ENCODE data around the gene KCNK1.
"Not testable (repeated sequence)": the region's sequence is repeated elsewhere in the genome, so short reads cannot be mapped to it uniquely, and the experiment has no call there.

The KCNK1 gene

DNA sequence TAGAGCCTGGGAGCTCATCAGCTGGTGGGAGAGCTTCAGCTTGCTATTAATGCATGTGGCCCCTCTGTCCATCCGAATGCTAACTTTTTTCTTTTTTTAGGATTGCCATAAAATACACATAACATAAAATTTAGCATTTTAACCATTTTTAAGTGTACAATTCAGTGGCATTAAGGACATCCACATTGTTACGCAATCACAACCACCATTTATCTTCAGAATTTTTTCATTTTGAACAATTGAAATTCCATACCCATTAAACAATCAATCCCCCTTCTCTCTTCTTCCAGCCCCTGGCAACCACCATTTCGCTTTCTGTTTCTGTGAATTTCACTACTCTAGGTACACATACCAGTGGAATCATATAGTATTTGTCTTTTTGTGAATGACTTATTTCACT is 4.9 kb upstream of the KCNK1 start:
- no peak for DNase-seq

DNA sequence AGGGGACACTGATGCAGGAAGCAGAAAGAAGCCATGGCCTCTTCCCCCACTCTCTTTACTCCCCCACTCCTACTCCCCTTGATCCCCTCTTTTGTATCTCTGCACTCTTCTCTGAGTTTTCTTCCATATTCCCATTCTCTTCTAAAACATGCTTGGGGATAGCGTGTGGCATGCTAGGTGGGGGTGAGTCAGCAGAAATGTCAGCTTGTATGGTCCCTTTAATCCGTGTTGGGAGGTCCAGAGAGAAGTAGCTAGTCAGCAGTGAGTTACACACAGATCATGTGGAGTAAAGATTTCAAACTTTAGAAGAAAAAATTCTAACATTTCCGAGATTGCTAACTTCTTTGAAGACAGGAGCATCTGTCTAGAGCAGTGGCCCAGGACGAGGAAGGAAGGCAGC is 4.0 kb upstream of the KCNK1 start:
- DNase-seq = no peak

DNA sequence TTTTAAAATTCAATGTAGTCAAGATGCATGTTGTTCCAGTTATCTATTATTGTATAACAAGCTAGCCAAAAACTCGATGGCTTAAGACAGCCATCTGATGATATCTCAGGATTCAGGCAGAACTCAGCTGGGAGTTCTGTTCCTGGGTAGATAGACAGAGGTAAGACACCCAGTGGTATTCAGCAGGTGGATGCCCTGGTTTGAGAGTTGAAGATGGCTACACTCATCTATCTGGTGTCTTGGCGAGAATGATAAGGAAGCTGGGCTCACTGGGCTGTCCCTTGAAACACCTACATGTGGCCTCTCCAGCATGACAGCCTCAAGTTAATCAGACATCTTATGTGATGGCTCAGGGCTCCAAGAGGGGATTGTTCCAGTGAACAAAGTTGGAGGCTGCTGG is 3.3 kb upstream of the KCNK1 start:
- no peak for DNase-seq

DNA sequence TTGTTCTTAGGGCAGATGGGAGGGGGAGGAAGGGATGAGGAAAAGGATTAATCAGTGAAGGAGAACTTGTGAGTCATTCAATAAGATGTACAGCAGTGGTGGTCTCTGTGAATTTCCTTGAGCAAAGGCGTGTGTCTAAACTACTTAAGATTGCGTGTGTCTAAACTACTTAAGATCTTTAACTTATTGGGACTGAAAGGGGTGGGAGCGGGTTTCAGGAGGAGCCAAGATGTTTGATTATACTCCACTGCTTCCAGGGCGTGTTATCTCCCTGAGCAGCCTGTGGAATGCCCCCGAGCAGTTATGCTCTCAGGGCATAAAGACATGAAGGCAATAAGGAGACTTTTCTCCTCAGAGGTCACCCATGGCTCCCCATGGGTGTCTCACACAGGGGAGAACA is 2.5 kb upstream of the KCNK1 start:
- DNase-seq = not testable (repeated sequence)

DNA sequence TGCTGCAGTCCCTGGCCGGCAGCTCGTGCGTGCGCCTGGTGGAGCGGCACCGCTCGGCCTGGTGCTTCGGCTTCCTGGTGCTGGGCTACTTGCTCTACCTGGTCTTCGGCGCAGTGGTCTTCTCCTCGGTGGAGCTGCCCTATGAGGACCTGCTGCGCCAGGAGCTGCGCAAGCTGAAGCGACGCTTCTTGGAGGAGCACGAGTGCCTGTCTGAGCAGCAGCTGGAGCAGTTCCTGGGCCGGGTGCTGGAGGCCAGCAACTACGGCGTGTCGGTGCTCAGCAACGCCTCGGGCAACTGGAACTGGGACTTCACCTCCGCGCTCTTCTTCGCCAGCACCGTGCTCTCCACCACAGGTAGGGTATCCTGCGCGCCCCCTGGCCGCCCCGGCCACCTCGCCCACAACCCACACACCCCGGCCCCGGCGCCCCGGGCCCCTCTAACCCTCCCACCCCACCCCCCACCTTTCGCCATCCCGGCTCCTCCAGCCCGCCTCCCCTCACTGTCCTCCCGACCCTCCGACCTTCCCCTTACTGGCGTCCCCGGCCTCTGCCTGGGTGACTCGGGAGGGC is 352 bp downstream of the KCNK1 start:
- DNase-seq = no peak

DNA sequence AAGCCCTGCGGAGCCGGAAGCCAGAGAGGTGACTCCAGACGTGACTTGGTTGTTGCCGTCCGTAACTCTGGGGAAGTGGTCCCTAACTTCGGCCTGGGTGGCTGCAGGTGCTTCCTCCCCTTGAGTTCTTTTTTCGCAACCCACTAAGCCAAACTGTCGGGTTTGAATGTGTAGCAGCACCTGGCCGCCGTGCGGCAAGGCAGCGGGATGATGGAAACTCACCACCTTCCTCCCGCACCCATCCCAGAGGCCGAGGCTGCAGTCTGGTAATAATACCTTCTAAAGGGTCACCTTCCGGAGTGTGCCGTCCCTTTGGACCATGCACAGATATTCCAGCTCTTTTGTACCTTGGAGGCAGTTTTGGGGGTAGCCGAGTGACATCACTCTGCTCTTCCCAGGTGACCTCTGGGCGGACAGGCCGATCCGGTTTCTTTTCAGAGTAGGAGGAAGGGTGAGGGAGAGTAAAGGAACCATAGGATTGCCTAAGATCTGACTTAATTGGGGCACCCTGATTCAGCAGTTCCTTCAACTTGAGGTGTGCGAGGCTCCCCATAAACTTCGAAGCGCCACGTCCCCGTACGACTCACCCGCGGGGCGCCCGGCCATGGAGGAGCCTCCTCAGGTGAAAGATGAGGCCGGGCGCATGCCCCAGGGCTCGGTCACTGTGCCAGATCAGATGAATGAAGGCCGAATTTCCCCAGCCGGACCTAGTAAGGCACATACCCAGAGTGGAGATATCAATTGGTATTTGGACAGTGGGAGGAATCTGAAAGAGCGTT is 1.0 kb downstream of the KCNK1 start:
- DNase-seq = no peak

DNA sequence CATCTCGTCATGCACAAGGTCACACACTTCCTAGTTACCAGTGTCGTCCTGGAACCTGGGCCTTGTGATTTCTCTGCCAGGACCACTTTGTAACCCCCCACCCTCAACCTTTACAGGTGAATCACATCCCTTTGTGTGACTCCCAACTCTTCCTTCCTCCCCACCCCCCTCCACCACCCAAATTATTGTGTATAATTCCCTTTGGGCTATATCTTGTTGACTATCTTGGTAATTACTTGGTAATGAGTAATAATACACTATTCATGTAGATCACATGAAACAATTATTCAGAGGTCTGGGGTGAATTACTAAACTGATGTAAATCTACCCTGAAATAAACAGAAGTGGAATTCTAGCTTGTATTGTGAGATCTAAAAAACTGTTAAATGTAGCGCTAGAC is 1.7 kb downstream of the KCNK1 start:
- no peak for DNase-seq

DNA sequence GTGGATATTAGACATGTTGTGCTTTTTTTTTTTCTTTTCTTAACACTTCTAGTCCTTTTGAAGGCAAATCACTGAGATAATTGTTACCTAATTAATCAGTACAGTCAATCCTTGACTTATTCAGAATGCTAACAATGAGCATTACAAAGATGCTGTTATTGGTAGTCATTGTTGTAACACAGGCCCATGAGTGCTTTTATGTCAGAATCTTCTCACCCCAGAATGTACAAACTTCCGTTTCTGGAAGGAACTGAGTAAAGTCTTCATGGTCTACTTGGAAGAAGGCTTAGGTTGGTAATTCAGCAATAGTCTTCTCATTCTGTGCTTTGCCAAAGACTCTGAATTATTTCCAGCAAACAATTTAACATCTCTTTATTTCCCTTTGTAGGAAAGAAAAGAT is 3.1 kb downstream of the KCNK1 start:
- no peak for DNase-seq

DNA sequence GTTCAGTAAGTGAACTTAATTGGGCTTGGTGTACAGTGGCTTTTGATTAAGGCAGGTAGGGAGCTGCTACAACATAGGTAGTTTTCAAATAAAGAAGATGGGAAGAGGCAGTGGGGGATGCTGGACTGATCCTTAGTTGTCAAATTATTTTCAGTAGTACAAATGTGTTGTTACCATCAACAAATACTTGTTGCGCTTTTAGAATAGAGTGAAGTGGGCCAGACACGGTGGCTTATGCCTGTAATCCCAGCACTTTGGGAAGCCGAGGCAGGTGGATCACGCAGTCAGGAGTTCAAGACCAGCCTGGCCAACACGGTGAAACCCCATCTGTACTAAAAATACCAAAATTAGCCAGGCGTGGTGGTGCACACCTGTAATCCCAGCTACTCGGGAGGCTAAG is 5.5 kb downstream of the KCNK1 start:
- not testable (repeated sequence) for DNase-seq

DNA sequence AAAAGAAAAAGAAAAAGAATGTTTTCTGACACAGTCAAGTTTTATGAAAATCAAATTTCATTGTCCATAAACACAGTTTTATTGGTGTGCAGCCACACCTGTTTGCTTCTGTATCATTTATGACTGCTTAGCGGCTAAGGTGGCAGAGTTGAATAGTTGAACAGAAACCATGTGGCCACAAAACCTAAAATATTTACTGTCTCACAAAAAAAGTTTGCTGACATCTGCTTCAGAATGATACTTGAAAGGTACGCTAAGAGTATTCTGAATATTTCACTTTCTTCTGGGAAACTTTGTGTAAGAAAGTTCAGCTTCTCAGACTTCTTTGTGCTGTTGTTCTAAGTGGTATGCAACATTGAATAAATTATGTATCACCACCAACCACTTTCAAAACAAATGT is 6.2 kb downstream of the KCNK1 start:
- no peak for DNase-seq

DNA sequence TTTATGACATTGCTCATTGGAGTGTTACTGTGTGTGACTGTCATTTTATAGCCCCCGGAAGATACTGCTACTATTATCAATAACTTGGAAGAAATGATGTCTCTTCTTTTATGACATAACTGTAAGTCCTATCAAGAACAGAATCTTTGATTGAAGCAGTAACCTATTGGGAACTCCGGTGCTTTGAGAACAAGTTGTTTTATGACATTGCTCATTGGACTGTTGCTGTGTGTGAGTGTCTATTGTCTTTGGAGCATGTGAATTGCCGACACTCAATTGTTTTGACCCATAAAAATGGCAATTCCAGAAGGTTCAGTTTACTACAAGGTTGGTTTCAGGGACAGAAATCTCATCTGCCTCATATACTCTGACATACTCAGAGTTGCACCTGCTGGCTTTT is 8.0 kb downstream of the KCNK1 start:
- DNase-seq = no peak

DNA sequence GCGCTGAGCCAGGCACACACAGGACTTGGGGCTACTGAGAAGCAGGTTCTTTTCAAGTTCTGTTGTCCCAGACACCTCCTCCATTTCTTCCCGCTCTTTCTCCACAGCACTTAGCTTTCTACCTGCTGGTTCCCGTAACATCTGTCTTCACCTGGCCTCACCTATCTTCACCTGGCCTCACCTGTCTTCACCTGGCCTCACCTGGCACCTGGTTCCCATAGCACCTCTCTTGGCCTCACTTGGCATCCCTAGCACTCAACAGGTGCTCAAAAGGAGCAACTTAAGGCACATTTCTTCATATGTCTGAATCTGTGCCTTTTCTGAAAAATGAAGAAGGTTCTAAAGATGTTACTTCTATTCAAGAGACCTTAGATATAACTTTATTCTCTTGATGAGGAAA is 10.4 kb downstream of the KCNK1 start:
- no peak for DNase-seq

DNA sequence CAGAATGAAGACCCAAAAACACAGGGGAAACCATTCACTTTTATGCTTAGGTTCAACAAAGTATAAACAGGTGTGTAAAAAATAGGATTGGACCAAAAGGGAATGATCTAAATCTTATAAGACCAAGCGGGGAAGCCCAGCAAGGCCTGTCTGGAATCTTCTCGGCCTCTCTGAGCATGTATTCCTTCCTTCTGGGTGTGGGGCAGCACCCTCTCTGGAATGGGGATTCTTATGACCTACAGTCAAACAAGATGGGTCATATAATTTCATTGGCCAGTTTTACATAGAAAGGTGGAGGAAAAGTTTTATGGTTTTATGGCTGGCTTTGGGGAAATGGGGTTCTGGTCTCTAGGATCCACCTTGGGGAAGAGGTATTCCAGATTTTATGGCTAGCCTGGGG is 11.2 kb downstream of the KCNK1 start:
- DNase-seq = no peak

DNA sequence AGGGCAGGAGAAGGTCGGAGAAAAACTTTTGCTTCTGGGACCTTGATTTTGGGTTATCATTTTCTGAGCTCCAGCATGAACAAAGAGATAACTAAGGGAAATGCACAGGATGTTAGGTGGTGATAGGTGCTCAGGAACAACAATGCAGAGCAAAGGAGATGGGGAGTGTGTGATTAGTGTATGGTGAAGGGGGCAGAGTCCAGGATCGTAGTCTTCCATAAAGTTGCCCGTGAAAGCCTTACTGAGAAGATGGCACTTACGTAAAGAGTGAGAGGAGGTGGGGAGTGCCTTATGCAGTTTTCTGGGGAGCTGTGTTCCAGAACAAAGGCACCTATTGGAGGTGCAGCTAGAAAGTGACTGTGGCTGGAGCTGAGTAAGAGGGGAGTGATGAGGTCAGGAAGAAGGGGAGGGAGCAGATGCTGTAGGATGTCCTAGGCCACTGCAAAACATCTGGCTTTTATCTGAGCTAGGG is 11.6 kb downstream of the KCNK1 start:
- DNase-seq = no peak

DNA sequence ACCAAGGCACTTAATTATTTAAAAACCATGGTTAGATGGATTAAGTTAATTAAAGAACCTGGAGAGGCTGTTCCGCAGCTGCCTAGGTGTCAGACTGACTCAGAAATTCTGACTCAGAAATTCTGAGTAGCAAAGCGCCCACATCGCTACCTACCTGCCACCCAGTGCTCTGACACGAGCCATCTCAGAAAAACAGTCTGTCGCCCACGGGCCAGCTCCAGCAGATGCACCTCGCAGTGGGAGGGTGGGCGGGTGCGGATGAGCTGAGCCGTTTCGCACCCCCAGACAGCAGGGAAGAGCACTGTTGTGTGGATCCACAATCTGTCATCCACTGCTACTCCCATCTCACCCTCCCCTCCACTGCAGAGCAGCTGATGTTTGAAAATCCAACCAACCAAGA is 13.5 kb downstream of the KCNK1 start:
- no peak for DNase-seq

DNA sequence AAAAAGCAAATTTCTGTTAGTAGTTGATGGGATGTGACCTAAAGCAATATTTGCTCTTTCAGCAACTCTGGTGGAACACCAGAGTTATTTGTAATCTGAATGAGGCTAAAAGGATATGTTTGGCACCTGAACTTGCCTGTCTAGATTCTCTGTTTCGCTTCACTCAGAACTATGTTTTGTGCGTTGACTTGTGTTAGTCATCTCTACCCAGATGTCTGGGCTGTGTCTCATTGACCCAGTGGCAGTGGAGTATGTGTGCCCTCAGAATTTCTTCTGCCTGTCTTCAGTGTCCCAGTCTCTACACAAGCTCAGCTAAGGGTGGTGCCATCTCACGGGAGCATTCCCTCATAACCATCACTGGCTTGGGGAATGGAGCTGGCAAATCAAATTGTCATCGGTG is 13.9 kb downstream of the KCNK1 start:
- DNase-seq = no peak

DNA sequence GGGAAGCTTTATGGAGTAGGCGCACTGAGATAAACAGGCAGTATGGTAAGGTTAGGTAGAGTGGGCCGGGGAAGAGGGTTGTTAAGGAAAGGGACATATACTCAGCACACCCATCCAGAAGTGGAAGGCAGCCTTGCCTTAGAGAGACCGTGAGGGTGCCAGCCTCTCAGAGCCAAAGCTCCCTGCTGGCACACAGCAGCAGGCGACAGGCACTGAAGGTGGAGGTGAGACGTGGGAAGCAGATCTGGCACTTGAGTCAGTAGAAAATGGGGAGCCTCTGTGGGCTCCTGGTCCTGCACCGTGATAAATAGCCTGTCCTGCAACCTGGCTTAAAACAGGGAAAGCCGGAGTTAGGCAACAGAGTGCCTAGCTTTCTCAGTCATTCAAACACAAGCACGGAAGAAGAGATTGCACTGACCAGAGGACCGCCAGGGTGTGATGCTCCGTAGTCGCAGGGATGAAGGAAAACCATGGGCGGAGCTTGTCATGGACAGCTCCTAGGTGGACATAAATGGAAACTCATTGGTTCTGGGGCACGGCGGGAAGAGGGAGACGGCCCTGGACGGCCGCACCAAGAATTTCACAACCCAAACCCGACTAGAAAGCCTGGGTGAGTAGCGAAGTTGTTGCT is 15.5 kb downstream of the KCNK1 start:
- DNase-seq = no peak

DNA sequence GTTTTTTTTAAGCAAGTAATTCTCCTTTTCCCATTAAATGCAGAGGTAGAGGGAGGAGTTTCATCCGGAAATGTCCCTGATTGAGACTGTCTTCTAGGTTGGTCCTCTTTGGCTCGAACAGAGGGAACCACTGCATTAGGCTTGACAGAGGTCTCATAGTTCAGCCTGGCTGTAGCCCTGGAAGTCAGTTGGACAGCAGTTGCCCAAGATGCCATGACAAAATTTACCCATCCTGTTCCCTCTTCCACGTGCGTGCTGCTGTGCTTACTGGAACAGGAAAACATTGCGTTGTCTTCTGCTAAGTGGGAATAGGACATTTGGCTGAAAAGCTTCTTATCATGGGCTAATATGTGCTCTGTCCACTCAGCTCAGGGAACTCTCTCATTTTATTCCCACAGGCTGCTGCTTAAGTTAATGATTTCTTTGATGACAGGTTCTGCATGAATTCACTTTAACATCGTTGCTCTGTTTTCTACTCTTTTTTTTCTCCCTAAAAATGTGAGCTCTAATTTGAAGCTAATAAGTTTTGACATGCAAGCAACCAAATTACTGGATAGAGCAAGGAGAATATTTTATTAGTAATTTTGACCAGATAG is 18.0 kb downstream of the KCNK1 start:
- DNase-seq = no peak

DNA sequence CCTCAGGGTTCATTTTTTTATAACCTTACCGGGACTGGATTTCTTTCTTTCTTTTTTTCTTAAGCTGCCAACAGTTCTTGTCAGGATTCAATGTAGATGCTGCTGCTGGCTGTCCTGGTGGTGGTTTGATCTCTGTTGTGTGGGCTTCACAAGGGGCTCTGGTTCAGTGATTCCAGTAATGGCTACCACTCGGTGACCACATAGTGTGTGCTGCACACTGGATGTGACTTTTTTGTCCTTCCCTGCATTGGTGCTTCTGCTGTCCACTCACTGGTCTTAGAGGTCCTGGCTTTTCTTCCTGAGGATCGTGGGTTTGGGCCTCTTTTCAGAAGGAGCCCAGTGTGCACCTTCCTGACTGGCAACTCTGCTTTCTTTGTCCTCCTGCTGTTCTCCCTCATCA is 18.5 kb downstream of the KCNK1 start:
- no peak for DNase-seq

DNA sequence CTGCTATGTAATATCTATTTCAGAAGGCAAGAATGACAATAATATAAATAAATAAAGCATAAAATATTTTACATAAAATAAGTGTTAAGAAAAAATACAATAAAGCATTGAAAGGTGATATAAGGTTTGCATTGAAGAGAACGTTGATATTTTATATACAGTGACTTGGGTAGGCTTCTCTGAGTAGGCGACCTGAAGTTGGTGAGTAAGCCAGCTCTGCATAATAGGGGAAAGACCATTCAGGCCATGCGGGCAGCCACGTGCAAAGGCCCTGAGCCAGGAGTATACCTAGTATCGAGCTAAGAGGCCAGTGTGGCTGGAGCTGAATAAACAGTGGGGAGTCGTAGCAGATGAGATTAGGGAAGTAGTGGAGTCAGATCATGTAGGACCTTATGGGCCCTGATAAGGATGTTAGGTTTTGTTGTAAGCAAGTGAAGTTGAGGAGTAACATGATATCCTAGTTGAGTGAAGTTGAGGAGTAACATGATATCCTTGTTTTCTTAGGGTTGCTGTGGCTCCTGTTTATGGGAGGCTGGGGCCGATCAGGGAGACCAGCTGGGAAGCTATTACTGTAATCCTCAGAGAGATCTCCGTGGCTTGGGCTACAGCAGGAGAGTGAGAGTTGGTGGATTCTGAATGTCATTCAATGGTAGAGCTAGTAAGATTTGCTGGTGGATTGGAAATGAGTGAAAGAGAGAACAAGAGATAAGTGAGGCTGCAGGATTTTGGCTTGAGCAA is 22.0 kb downstream of the KCNK1 start:
- no peak for DNase-seq

DNA sequence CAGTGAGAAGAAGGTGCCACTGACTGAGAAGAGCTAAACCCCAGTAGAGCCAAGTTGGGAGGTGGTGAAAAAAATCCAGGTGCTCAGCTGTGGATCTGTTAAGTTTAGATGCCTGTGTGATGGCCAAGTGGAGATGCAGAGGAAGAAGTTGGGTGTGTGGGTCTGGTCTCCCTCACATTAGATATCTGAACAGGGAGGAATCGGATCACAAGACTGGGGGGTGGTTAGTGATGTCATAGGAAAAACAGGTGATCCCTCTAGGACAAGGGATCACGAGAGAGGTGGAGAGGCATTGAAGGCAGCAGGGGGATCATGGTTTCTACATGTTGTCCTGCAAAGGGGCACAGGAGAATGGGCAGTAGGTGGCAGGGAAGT is 22.6 kb downstream of the KCNK1 start:
- no peak for DNase-seq

DNA sequence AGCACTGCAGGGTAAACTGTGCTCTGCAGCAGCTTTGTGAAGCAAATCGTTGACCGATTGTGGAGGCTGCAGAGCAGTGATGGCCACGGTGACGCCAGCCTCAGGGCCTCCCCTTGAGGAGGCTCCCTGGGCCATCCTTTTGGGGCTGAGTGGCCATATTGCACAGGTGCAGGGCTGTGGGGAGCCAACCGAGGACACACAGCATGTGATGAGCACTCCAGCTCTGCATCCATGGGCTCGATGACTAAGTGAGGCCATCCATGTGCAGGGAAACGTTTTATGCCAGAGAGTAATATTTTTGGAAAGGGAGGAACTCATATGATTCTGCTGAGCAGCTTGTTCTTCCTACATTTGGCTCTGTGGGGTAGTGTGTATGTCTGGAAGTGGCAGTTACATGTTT is 24.6 kb downstream of the KCNK1 start:
- no peak for DNase-seq

DNA sequence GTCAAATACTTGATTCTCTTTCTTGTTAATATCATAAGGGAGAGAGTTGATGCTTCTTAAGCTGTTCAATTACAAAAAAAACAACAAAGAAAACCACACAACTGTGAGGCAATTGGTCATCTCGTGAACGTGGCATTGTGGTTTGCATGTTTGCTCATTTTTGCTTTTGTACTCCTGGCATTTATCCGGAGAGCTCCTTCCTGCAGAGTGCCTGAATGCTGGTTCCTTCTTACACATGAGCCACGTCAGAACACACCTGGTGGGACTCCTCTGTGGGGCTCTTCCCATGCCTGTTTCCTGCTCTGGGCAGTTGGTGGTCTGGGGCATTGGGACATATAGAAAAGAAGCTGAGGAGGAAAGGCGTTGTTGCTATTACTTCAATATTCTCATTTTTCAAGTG is 25.7 kb downstream of the KCNK1 start:
- DNase-seq = no peak
